Measurements from ENCODE around the gene SBNO2.

SBNO2 gene

DNA sequence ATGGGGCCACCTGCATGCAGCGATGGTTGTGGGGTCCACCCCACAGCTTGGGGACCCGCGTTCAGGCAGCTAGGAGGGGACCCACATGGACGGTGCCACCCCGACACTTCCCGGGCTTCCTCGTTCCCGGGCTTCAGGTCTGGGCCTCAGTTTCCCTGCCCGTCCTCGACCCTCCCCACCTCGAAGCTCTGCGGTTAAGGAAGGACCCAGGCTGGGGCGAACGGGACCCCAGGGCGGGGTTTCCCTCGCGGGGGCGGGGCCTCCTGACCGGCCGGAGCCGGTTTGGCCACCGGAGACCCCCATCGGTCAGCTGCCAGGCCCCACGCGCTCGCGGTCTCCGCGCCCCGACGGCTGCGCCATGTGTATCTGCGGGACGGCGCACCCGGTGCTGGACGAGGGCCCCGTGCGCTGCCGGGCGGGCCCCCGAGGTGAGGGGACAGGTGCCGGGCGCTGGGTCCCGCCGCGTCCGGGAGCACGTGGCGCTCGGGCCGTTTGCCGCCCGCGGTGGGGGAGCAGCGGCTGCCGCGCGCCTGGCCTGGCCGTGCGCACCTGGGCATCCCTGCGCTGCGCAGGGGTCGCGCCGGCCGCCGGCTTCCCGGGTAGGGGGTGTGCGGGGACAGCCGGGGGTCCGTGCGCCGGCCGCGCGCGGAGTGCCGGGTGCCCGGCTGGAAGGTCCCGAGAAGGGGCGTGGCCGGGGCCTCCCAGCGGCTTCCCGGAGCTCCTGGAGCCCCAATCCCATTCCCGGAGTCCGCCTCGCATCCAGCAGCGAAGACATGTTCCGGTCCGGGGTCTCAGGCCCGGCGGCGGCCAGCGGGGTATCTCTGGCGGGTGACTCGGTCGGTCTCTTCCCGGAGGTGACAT, 102.9 kb downstream of the SBNO2 start:
- peak in 1 of 3 experiments; percentile 46 for DNase-seq

DNA sequence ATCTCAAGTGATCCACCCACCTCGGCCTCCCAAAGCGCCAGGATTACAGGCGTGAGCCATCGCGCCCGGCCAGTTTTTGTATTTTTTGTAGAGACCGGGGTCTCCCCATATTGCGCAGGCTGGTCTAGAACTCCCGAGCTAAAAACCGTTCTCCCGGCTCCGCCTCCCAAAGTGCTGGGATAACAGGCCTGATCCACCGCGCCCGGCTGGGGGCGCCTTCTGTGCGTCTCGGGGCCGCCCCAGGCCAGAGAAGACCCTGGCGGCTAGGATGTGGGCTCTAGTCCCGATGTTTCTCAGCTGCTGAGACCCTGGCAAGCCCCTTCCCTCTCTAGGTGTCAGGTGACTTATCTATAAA, 103.5 kb downstream of the SBNO2 start:
- DNase-seq, result no peak

DNA sequence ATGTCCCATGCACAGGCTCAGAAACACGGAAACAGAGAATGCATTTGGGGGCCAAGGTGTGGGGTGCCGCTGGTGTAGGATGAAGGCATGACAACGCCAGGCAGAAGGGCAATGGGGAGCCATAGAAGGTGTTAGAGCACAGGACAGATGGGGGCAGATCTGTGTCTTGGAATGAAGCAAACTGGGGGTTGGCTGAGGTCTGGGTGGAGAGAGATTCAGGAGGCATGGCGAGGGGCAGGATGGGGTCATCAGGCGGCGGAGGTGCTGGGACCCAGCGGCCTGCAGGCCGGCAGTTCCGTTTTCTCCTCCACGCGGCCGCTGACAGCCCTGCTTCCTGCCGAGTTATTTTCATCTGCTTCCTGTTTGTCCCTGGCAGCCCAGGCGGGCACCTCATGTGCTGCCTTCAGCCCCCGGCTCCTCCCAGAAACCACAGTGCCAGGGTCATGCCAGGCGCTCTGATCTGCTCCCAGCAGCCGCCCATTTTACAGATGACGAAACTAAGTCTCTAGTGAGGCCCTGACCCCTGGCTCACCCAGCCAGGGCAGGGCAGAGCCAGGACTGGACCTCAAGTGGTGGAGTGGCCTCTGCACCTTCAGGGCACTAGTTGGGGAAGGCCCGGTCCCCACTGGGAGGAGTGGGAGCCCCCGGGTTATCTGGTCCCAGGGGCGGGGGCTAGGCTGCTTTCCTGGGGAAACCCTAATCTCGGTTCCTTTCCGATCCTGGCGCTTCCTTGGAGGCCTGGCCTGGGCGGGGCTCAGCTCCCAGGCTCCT, 104.9 kb downstream of the SBNO2 start:
- no peak for DNase-seq

DNA sequence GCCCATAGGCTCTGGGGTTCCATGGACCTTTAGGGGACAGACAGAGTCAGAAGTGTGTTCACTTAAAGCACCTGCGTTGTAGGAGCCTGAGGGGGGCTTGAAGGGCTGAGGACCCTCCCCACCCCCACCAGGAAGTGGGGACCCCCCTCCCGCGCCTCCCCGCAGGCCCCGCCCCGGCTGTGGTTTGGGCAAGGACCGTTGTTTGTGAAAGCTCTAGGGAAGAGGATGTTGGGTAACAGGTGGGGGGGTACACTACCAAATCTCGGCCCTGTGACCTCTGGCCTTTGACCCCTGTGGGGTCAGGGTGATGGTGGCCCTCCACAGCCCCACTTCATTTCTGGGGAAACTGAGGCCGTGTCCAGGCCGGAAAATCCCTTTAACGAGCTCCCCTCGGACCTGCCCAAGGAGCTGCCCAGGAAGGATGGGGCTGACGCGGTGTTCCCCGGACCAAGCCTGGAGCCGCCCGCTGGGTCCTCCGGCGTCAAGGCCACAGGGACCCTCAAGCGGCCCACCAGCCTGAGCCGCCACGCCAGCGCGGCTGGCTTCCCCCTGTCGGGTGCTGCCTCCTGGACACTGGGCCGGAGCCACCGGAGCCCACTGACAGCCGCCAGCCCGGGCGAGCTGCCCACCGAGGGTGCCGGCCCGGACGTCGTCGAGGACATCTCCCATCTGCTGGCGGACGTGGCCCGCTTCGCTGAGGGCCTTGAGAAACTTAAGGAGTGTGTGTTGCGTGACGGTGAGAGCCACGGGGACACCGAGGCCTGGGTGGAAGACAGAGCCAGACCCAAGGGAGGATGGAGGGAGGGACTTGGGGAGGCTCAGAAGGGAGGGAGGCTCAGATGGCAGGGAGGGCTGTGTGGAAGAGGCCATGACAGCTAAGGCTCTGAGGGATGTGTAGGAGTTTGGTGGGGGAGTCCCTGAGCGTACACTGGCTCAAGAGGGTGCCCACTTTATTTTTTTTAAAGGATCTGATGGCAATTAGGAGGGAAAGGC, 105.8 kb downstream of the SBNO2 start:
- no peak for DNase-seq

DNA sequence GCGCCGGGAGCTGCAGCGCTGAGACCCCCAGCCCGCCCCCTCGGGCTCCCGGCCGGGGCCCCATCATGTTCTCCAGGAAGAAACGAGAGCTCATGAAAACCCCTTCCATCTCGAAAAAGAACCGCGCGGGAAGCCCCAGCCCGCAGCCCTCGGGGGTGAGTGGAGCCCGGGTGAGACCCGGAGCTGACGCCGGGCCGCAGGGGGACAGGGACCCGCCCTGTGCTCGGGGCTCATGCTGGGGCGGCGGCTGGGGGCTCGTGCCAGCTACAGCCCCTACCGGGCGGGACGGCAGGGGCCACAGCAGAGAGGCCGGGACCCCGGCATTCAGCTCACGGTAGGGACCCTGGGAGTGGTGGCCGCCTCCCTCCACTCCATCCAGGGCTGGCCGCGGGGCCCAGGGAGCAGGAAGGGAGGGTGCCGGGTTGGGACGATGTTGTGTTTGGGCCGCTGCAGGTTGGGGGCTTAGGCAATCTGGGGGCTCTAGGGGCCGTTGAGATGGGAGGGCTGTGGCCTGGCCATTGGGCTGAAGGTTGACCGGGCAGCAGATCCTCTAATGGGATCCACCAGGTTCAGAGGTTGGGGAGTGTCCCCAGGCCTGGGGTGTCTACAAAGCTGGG, 106.6 kb downstream of the SBNO2 start:
- DNase-seq, result no peak

DNA sequence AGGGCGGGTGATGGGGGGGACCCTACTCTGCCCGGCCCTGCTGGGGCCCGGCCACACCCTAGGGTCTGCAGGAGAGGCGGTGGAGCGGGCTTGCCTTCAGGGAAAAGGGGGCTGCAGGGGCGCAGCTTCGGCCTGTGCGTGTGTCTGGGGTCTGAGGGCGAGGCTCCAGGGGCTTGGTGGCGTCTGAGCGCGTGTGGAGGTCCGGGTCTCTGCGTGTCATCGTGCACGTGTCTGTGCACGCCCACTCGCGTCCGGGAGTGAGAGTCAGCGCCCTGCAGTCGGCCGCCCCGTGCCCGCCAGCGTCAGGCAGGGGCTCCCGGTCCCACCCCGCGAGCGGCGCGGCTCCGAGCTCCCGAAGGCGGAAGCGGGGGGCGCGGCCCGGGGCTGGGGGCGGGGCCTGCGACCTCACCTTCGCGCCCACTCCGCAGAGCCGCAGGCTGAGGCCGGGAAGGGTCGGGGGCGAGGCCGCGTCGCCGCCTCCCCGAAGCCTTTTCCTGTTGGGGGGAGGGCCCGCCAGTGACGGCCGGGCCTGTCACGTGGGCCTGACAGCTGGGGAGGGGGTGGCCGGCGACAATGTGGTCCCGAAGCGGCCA, 107.2 kb downstream of the SBNO2 start, which contains the start of gene ARHGAP45:
Gene ARHGAP45, plus strand, starts transcription at position 420 of the 593 bp plus-strand sequence. CDS start 239 bp downstream, outside the sequence.
- DNase-seq, result peak in 2 of 3 experiments; percentile 46 to 56

DNA sequence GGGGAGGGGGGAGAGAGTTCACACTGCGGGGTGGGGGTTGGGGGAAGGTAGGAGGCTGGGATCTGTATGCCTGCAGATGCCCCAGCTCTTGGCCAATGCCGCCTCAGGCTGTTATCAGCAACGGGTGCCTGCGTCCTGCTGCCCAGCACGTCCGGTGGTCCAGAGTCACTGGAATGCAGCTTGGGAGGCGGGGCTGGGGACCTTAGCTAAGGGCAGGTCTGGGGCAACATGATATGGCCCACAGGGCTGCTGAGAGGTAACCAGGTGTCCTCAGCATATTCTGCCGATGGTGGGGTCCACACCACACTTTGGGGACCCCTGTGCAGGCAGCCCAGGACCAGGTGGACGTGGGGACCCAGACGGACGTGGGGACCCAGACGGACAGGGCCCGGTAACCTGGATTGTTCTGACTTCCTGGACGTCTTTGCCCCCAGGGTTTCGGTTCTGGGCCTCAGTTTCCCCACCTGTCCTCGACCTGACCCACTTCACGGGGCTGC, 107.8 kb downstream of the SBNO2 start:
- DNase-seq, result no peak

DNA sequence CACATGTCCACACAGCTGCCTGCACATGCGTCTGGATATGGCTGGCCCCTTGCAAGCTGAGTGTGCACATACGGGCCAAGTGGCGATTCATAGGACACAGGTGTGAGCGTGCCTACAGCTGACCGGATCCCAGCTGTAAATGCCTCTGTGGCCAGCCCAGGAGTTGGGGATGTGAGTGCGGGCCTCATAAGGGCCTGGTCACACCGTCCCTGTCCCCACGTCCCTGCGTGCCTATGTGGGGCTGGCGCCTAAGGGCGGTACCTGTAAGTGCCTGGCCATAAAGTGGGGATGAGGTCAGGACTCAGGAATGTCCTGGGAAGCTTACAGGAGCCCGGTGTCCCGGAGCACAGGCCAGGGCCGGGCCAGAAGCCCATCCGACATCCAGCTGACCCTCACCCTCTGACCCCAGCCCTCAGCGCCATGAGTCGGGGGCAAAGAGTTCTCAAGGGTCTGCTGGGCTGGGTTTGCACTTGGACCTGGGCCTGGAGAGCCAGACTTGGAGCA, 108.4 kb downstream of the SBNO2 start:
- DNase-seq, result no peak

DNA sequence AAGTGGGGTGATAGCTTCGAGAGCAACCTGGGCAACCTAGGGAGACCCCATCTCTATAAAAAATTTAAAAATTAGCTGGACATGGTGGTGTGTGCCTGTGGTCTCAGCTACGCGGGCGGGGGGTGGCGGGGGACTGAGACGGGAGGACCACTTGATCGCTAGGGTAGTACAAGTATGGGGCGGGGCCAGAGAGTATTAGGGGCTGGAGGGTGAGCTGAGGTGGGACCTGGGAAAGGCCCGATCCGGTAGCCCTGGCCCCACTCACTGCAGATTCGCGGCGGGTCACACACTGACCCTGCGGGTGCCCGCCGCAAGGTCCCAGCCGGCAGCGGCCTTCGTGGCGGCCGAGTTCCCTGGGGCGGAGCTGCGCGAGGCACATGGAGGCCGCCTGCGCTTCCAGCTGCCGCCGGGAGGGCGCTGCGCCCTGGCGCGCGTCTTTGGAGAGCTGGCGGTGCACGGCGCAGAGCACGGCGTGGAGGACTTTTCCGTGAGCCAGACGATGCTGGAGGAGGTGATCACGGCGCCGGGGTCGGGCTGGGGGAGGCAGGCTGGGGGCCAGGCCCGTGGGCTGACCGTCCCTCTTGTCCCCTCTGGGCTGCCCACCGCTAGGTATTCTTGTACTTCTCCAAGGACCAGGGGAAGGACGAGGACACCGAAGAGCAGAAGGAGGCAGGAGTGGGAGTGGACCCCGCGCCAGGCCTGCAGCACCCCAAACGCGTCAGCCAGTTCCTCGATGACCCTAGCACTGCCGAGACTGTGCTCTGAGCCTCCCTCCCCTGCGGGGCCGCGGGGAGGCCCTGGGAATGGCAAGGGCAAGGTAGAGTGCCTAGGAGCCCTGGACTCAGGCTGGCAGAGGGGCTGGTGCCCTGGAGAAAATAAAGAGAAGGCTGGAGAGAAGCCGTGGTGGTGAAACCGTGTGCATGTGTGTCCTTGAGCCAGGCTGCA, 109.1 kb downstream of the SBNO2 start:
- peak; percentile 44 to 49 (median 46) for DNase-seq

DNA sequence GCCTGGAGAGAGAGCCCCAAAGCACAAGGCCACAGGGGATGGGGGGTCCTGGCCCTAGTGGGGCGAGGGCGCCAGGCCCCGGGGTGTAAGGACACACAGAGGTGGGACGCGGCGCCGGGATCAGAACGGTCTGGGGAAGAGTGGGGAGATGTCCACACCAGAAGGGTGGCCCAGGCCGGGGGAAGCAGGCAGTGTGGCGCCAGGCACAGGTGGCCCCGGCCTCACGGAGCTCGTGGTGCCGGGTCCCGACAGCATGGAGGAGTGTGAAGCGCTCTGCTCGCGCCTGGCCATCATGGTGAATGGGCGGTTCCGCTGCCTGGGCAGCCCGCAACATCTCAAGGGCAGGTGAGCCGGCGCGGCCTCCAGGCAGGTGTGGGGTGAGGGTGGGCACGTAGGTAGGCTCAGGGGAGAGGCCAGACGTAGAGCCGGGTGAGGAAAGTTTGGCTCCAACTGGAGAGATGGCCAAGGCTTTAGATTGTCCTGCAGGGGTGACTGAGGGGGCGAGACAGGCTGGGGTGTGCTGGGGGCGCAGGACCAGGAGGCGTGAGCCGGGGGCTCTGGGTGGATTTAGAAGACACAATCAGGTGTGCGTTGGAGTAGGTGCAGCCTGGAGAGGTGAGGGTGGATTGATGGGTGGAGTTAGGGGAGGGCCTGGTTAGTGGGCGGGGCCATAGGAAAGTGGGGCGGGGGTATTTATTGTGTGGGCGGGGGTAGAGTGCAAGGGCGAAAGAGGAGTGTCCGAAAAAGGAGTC, 110.0 kb downstream of the SBNO2 start:
- DNase-seq, result no peak

DNA sequence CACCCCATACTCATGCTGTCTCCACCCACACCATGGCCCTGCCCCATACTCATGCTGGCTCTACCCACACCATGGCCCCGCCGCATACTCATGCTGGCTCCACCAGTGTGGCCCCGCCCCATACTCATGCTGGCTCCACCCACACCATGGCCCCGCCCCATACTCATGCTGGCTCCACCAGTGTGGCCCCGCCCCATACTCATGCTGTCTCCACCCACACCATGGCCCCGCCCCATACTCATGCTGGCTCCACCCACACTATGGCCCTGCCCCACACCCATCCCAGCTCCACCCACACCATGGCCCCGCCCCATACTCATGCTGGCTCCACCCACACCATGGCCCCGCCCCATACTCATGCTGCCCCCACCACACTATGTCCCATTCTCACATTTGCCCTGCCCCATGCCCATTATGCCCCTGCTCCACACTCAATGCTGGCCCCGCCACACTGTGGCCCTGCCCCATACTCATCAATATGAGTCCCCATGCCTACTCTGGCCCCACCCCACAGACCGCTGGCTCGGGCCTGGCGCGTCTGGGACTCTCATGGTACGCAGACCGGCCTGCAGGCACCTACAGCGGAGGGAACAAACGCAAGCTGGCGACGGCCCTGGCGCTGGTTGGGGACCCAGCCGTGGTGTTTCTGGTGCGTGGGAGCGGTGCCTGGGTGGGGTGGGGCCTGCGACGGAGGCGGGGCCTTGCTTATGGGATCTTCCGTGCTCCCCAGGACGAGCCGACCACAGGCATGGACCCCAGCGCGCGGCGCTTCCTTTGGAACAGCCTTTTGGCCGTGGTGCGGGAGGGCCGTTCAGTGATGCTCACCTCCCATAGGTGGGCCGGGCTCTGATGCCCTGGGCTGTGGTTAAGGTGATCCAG, 110.8 kb downstream of the SBNO2 start:
- DNase-seq, result no peak

DNA sequence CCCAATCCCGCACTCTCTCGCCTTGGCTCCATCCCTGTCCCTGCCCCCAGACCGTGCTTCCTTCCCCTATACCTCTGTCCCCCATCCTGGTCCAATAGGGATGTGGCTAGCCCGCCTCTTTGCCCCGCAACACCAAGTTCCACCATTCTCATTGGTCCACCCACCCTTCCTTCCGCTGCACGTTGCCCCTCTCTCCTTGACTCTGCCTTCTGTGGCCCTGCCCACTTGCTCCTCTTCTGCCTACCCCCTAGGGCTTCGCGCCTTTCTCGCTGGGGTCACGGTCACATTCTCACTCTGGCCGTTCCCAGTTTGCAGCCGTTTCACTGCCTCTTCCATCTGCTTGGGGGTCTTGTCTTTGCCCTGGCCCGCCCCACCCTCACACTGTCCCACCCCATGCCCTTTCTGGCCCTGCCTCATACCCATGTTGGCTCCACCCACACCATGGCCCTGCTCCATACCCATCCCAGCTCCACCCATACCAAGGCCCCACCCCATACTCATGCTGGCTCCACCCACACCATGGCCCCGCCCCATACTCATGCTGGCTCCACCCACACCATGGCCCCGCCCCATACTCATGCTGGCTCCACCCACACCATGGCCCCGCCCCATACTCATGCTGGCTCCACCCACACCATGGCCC, 111.6 kb downstream of the SBNO2 start:
- DNase-seq, result no peak

DNA sequence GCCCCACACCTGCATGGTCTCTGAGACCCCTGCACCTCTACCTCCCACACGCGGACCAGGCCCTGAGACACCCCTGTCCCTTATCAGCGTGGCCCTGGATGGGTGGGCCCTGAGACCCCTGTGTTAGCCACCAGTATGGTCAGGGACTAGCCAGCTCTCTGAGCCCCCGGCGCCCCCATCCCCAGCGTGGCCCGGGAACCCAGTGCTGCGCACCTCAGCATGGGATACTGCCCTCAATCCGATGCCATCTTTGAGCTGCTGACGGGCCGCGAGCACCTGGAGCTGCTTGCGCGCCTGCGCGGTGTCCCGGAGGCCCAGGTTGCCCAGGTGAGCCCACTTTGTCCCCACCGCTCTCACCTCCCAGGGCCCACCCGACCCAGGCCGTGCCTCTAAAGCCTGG, 112.1 kb downstream of the SBNO2 start:
- DNase-seq, result no peak

DNA sequence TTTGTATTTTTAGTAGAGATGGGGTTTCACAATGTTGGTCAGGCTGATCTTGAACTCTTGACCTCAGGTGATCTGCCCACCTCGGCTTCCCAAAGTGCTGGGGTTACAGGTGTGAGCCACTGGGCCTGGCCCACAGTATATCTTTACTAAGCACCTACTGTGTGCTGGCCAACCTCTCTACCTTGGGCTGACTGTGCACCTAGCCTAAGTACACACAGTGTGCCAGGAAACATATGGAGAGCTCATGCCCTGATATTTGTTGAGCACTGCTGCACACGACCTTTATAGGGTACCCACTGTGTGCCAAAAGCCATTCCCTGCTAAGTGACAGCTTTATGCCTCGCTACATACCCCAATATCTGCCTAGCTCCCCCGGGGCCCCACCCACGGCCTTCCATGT, 113.4 kb downstream of the SBNO2 start:
- no peak for DNase-seq

DNA sequence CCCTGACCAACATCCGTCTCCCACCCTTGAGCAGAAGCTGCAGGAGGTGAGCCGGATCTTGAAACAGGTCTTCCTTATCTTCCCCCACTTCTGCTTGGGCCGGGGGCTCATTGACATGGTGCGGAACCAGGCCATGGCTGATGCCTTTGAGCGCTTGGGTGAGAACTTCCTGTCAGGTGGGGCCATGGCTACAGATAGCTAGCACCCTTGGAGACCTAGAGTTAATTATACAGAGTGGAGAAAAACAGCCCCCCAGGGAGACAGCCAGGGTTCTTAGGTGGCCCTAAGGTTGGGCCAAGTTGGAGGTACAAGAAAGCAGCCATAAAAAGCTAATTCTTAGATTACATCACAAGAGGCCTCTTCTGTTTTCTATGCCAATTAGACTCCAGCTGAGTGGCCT, 116.0 kb downstream of the SBNO2 start:
- DNase-seq, result no peak
